Neural cell (in vitro differentiated cells): ENCODE measurements around the gene DCAF11. TPM values are rescaled to one million over a fixed set of nuclear protein-coding genes. Genes with fewer than 3 reads are reported as not detected.

Source experiments
- H2AFZ ChIP-seq: fragments of 200-600, 300-800 bp; sonication (generic), shearing (Covaris generic); 2 replicates; pipeline ENCODE4 v1.6.0; 2014; ENCODE audit warnings: low read depth, mild to moderate bottlenecking, antibody characterized with exemption, low read length, moderate library complexity
- H3F3A ChIP-seq: fragments of 200-600 bp; shearing (Covaris generic); 2 replicates; pipeline ENCODE4 v1.6.1; 2016; ENCODE audit warnings: mild to moderate bottlenecking, moderate library complexity, mixed read lengths, antibody characterized with exemption, low read length; ENCODE audit not compliant: insufficient read depth, poor library complexity, severe bottlenecking
- H3K27ac ChIP-seq: fragments of 200-600, 300-800 bp; sonication (generic), shearing (Covaris generic); 2 replicates; pipeline ENCODE4 v1.5.1; 2014; ENCODE audit warnings: mild to moderate bottlenecking, low read length, moderate library complexity
- H3K27me3 ChIP-seq: fragments of 300-800, 200-600 bp; sonication (generic), shearing (Covaris generic); 2 replicates; pipeline ENCODE4 v1.6.0; 2014; ENCODE audit warnings: mild to moderate bottlenecking, low read depth, low read length, moderate library complexity; ENCODE audit not compliant: insufficient read depth
- H3K36me3 ChIP-seq: fragments of 300-800, 200-600 bp; sonication (generic), shearing (Covaris generic); 2 replicates; pipeline ENCODE4 v1.5.1; 2014; ENCODE audit warnings: mild to moderate bottlenecking, antibody characterized with exemption, low read length, moderate library complexity; ENCODE audit not compliant: insufficient read depth
- H3K4me2 ChIP-seq: fragments of 300-800, 200-600 bp; sonication (generic), shearing (Covaris generic); 2 replicates; pipeline ENCODE4 v1.6.0; 2014; ENCODE audit warnings: mild to moderate bottlenecking, low read length
- H3K4me3 ChIP-seq: fragments of 300-800, 200-600 bp; sonication (generic), shearing (Covaris generic); 2 replicates; pipeline ENCODE4 v1.5.1; 2014; ENCODE audit warnings: mild to moderate bottlenecking, low read length, moderate library complexity
- H3K79me2 ChIP-seq: fragments of 200-600 bp; shearing (Covaris generic); replicated peaks from 2 replicates; pipeline ENCODE4 v1.6.0; 2014; ENCODE audit warnings: mild to moderate bottlenecking, low read length, moderate library complexity; ENCODE audit not compliant: insufficient read depth
- H3K9ac ChIP-seq: fragments of 300-800, 200-600 bp; sonication (generic), shearing (Covaris generic); 2 replicates; pipeline ENCODE4 v1.6.1; 2016; ENCODE audit warnings: mild to moderate bottlenecking, low read length, mixed read lengths
- H3K9me2 ChIP-seq: fragments of 200-600 bp; shearing (Covaris generic); 2 replicates; pipeline ENCODE4 v1.6.1; 2016; ENCODE audit warnings: mild to moderate bottlenecking, low read length, mixed read lengths; ENCODE audit not compliant: insufficient read depth
- H3K9me3 ChIP-seq: fragments of 200-600, 300-800 bp; sonication (generic), shearing (Covaris generic); 2 replicates; pipeline ENCODE4 v1.6.1; 2016; ENCODE audit warnings: mild to moderate bottlenecking, mixed run types, low read length, moderate library complexity, mixed read lengths
- H4K20me1 ChIP-seq: fragments of 200-600 bp; shearing (Covaris generic); 2 replicates; pipeline ENCODE4 v1.6.1; 2016; ENCODE audit warnings: mild to moderate bottlenecking, mixed run types; ENCODE audit not compliant: insufficient read depth
- EP300 ChIP-seq: fragments of 450-650 bp; conservative IDR thresholded peaks from 2 replicates; pipeline ENCODE4 v1.6.1; 2014; ENCODE audit warnings: antibody characterized with exemption, mild to moderate bottlenecking, moderate library complexity; ENCODE audit not compliant: poor library complexity, severe bottlenecking
- EZH2 ChIP-seq: fragments of 200-600, 300-800 bp; shearing (Covaris generic), sonication (generic); IDR thresholded peaks from 2 replicates; pipeline ENCODE4 v1.6.1; 2014; ENCODE audit warnings: antibody characterized with exemption, low read length, borderline replicate concordance, mild to moderate bottlenecking; ENCODE audit not compliant: insufficient read depth, poor library complexity, severe bottlenecking
- MXI1 ChIP-seq: fragments of 450-650 bp; conservative IDR thresholded peaks from 2 replicates; pipeline ENCODE4 v1.6.1; 2014; ENCODE audit warnings: antibody characterized with exemption, mild to moderate bottlenecking; ENCODE audit not compliant: poor library complexity, severe bottlenecking
- POLR2AphosphoS5 ChIP-seq: IDR thresholded peaks from 2 replicates; pipeline ENCODE4 v1.6.1; 2012
- RAD21 ChIP-seq: fragments of 450-650 bp; conservative IDR thresholded peaks from 2 replicates; pipeline ENCODE4 v1.6.1; 2014; ENCODE audit warnings: antibody characterized with exemption, mild to moderate bottlenecking, moderate library complexity
- SMC3 ChIP-seq: fragments of 450-650 bp; conservative IDR thresholded peaks from 2 replicates; pipeline ENCODE4 v1.6.1; 2014; ENCODE audit warnings: antibody characterized with exemption, mild to moderate bottlenecking, moderate library complexity; ENCODE audit not compliant: poor library complexity
- TAF1 ChIP-seq: IDR thresholded peaks from 2 replicates; pipeline ENCODE4 v1.6.1; 2012; ENCODE audit warnings: low read depth
- polyA plus RNA-seq: library from polyadenylated mRNA; depleted of rRNA; stranded (reverse); fragments of >200 nt; gene quantifications from 2 replicates; pipeline ENCODE4 v1.2.3, GENCODE V29; 2014
- TF ChIP-seq, protein P1 (sequence below): IDR thresholded peaks from 2 replicates; pipeline ENCODE4 v1.6.1; 2012; ENCODE audit warnings: borderline replicate concordance
- TF ChIP-seq, protein P2 (sequence below): fragments of 450-650 bp; IDR thresholded peaks from 2 replicates; pipeline ENCODE4 v1.5.1; 2014; ENCODE audit warnings: antibody characterized with exemption, mild to moderate bottlenecking, moderate library complexity; ENCODE audit not compliant: poor library complexity, severe bottlenecking

DCAF11 gene
- polyA plus RNA-seq, 1 donor from 2014 or later, result 74.5 TPM

DNA sequence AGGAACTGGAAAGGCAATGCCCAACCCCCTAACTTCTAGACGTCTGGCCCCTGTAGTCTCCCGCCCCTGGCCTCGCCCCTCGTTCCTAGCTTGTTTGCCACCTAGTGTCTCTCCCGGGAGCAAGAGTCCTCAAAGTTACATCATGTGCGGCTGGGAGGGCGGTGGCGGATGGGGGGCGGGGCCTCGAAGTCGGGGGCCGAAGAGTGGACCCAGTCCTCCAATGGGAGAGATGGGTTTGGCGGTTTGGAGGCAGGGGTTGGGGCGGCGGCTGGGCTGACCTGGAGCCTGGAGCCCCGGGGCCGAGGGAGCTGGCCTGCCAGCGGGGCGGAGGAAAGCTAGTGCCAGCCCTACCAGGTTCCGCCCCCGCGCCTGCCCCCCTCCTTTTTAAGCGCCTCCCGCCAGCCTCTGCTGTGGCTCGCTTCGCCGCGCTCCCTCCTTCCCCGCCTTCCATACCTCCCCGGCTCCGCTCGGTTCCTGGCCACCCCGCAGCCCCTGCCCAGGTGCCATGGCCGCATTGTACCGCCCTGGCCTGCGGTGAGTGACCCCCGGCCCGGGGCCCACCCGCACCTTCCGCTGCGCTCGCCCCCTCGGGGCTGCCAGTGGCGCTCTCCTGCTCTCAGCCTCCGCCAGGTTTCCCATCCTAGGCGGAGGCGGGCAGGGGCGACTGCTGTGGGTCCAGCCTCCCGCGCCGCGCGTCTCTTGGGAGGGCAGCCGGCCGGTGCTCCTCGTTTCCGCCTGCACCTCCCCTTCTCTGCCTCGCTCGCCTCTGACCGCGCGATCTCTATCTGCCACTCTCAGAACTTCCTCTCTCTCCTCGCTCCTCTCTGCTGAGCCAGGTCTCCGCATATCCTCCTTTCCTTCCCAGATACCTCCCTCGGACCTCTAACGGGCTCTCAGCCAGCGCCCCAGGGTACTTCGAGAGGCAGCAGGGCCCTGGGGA, 20.4 kb upstream of the DCAF11 start, which contains the start of gene PCK2:
TSS of gene PCK2 (plus strand) at position 411 of the 940 bp plus-strand sequence. CDS start at position 506, 95 bp downstream.
- TF ChIP-seq EZH2, result no peak
- TF ChIP-seq EP300, result no peak
- TF ChIP-seq MXI1, result peak; percentile 24
- peak; percentile 43 for TF ChIP-seq SMC3
- TF ChIP-seq RAD21, result peak; percentile 18
- TF ChIP-seq, protein P1, sequence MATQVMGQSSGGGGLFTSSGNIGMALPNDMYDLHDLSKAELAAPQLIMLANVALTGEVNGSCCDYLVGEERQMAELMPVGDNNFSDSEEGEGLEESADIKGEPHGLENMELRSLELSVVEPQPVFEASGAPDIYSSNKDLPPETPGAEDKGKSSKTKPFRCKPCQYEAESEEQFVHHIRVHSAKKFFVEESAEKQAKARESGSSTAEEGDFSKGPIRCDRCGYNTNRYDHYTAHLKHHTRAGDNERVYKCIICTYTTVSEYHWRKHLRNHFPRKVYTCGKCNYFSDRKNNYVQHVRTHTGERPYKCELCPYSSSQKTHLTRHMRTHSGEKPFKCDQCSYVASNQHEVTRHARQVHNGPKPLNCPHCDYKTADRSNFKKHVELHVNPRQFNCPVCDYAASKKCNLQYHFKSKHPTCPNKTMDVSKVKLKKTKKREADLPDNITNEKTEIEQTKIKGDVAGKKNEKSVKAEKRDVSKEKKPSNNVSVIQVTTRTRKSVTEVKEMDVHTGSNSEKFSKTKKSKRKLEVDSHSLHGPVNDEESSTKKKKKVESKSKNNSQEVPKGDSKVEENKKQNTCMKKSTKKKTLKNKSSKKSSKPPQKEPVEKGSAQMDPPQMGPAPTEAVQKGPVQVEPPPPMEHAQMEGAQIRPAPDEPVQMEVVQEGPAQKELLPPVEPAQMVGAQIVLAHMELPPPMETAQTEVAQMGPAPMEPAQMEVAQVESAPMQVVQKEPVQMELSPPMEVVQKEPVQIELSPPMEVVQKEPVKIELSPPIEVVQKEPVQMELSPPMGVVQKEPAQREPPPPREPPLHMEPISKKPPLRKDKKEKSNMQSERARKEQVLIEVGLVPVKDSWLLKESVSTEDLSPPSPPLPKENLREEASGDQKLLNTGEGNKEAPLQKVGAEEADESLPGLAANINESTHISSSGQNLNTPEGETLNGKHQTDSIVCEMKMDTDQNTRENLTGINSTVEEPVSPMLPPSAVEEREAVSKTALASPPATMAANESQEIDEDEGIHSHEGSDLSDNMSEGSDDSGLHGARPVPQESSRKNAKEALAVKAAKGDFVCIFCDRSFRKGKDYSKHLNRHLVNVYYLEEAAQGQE, result peak; percentile 36
- TF ChIP-seq, protein P2, sequence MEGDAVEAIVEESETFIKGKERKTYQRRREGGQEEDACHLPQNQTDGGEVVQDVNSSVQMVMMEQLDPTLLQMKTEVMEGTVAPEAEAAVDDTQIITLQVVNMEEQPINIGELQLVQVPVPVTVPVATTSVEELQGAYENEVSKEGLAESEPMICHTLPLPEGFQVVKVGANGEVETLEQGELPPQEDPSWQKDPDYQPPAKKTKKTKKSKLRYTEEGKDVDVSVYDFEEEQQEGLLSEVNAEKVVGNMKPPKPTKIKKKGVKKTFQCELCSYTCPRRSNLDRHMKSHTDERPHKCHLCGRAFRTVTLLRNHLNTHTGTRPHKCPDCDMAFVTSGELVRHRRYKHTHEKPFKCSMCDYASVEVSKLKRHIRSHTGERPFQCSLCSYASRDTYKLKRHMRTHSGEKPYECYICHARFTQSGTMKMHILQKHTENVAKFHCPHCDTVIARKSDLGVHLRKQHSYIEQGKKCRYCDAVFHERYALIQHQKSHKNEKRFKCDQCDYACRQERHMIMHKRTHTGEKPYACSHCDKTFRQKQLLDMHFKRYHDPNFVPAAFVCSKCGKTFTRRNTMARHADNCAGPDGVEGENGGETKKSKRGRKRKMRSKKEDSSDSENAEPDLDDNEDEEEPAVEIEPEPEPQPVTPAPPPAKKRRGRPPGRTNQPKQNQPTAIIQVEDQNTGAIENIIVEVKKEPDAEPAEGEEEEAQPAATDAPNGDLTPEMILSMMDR, result peak; percentile 44
- TF ChIP-seq TAF1, result no peak
- Histone ChIP-seq H3K9me3 (no peaks in the 10 kb centered on the region), H3K9me2 (no peaks in the 10 kb centered on the region), H4K20me1 (no peaks in the 10 kb centered on the region), H3K36me3 (no peaks in the 10 kb centered on the region), H3F3A (no peaks in the 10 kb centered on the region), H3K4me3 (peak within 1 kb of the TSS; percentile 73), H3K9ac (peak within 1 kb of the TSS; percentile 60), H3K79me2 (no peaks in the 10 kb centered on the region), H3K4me2 (no peak within 1 kb of the TSS), H2AFZ (peak within 1 kb of the TSS; percentile 40), H3K27ac (peak within 1 kb of the TSS; percentile 20), H3K27me3 (peaks cover 16% of the 10 kb centered on the region)

DNA sequence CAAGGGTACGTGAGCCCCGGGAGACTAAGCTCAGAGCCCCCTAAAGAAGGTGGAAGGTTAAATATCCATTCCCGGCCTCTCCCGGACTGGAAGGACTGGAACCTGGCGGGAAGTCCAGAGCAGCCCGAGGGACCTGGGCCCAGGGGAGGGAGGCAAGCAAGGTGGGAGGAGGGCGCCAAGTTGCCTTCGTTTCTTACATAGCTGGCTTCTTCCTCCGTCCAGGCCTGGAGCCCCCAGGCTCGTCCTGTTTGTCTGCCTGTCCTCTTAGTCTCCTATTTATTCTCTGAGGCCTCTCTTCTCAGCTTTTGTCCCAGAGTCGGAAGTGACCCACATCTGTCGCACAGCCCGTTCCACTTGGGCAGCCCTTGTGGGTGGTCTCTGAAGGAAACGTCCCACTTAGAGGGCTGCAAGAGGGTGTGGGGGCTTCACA, 19.7 kb upstream of the DCAF11 start:
- H3K9me2 ChIP-seq, result no peaks in the 10 kb centered on the region
- H4K20me1 ChIP-seq, result no peaks in the 10 kb centered on the region
- H3K9ac ChIP-seq, result peak overlapping the region; percentile 60
- H3K27ac ChIP-seq, result no peak overlapping the region
- H2AFZ ChIP-seq, result no peak overlapping the region
- peaks cover 16% of the 10 kb centered on the region for H3K27me3 ChIP-seq
- H3F3A ChIP-seq, result no peaks in the 10 kb centered on the region
- no peak overlapping the region for H3K4me2 ChIP-seq
- H3K79me2 ChIP-seq, result no peaks in the 10 kb centered on the region
- no peak for TF ChIP-seq TAF1
- no peak for TF ChIP-seq EP300
- TF ChIP-seq RAD21, result no peak
- TF ChIP-seq EZH2, result no peak
- TF ChIP-seq, protein P1, result no peak
- no peak for TF ChIP-seq POLR2AphosphoS5
- no peak for TF ChIP-seq SMC3
- TF ChIP-seq MXI1, result no peak
- H3K4me3 ChIP-seq, result peak overlapping the region; percentile 73
- H3K9me3 ChIP-seq, result no peaks in the 10 kb centered on the region
- H3K36me3 ChIP-seq, result no peaks in the 10 kb centered on the region
